IPS-20b (cell line): Measurements from ENCODE around the gene INTS11.

Experiments
- H3K27ac ChIP-seq: one replicate; pipeline ENCODE4 v1.5.1; 2013; ENCODE audit warnings: low read length
- H3K27me3 ChIP-seq: 2 replicates; pipeline ENCODE4 v1.6.1; 2013; ENCODE audit warnings: mild to moderate bottlenecking, low read length, inconsistent platforms; ENCODE audit not compliant: insufficient read depth
- H3K36me3 ChIP-seq: 2 replicates; pipeline ENCODE4 v1.6.1; 2013; ENCODE audit warnings: low read depth, mild to moderate bottlenecking, inconsistent platforms, low read length, moderate library complexity; ENCODE audit not compliant: insufficient read depth
- H3K4me1 ChIP-seq: 2 replicates; pipeline ENCODE4 v1.6.1; 2013; ENCODE audit warnings: mild to moderate bottlenecking, control low read depth, inconsistent platforms, low read length, moderate library complexity; ENCODE audit not compliant: insufficient read depth
- H3K4me3 ChIP-seq: 2 replicates; pipeline ENCODE4 v1.5.1; 2013; ENCODE audit warnings: mild to moderate bottlenecking, low read length, inconsistent platforms
- H3K9ac ChIP-seq: 2 replicates; pipeline ENCODE4 v1.6.1; 2013; ENCODE audit warnings: low read depth, mild to moderate bottlenecking, inconsistent platforms, low read length, moderate library complexity
- H3K9me3 ChIP-seq: 2 replicates; pipeline ENCODE4 v1.6.1; 2013; ENCODE audit warnings: mild to moderate bottlenecking, low read depth, low read length, inconsistent platforms; ENCODE audit not compliant: insufficient read depth

INTS11 gene

DNA sequence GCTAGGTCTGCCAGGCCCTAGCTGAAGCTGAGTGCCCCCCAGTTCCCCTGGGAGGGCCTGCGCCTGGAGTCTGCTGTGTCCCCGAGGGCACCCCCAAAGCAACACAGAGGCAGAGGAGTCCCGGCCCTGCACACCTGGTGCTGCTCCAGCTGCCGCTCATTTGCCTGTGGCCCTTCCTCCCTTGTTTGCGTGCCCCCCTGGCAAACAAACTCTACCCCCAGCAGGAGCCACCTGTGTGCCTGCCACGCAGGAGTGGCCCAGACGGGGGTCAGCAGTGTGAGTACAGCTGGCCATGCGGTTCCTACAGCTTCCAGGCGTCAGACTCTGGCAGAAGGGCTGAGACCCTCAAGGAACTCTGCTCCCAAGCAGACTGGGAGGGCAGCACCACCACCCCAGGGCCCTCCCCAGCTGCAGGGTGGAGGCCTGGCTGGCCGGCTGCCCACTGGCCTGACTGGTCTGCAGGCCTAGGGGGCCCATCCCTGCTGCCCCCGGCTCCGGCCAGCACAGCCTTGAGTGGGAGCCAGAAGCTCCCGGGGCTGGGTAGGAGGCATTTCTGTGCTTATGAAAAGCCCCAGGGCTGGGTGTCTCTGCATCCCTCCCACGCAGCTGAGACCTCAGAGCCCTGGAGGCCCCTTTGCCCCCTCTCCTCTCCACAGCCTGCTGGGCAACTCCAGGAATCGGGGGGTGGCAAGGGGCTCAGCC is 6.1 kb upstream of the INTS11 start:
- Histone ChIP-seq H3K27me3 (no peaks in the 10 kb centered on the region), H3K27ac (no peak overlapping the region), H3K4me1 (no peaks in the 10 kb centered on the region), H3K9ac (no peak overlapping the region), H3K4me3 (no peak overlapping the region), H3K9me3 (no peaks in the 10 kb centered on the region), H3K36me3 (no peaks in the 10 kb centered on the region)

DNA sequence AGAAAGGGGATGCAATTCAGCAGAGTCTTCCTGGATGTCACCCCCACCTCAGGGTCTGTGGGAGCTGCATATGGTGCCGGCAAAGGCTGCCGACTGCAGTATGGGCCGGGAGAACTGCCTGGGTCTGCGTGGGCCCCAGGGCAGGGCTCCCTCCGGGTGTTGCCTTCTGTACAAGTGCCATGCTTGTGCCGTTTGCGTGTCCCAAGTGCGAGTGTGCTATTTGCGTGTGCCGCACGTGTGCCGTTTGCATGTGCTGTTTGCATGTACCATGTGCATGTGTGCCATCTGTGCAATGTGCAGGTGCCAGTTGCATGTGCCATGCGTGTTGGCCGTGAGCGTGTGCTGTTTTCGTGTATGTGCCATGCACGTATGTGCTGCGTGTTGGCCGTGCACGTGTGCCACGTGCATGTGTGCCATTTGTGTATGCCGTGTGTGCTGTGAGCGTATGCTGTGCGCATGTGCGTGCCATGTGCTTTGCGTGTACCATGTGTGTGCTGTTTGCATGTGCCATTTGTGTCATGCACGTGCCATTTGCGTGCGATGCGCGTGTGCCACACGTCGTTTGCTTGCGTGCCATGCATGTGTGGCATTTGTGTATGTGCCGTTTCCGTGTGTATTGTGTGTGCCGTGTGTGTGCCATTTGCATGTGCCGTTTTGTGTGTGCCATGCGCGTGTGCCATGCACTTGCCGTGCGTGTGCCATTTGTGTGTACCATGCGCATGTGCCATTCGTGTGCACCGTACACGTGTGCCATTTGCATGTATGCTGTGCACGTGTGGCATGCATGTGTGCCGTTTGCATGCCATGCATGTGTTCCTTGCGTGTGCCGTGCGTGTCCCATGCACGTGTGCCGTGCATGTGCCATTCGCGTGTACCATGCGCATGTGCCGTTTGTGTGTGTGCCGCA is 5.1 kb upstream of the INTS11 start:
- H3K36me3 ChIP-seq = no peaks in the 10 kb centered on the region
- H3K27ac ChIP-seq = no peak overlapping the region
- no peak overlapping the region for H3K9ac ChIP-seq
- no peaks in the 10 kb centered on the region for H3K4me1 ChIP-seq
- no peak overlapping the region for H3K4me3 ChIP-seq
- H3K27me3 ChIP-seq = no peaks in the 10 kb centered on the region
- H3K9me3 ChIP-seq = no peaks in the 10 kb centered on the region

GRCh38 chr1:1328254-1328653 is 3.8 kb upstream of the INTS11 start:
- Histone ChIP-seq H3K9ac (no peak overlapping the region), H3K4me1 (no peaks in the 10 kb centered on the region; the same call in 1 of the 2 replicates), H3K27ac (no peak overlapping the region), H3K27me3 (no peaks in the 10 kb centered on the region), H3K9me3 (no peaks in the 10 kb centered on the region), H3K36me3 (no peaks in the 10 kb centered on the region), H3K4me3 (no peak overlapping the region)

DNA sequence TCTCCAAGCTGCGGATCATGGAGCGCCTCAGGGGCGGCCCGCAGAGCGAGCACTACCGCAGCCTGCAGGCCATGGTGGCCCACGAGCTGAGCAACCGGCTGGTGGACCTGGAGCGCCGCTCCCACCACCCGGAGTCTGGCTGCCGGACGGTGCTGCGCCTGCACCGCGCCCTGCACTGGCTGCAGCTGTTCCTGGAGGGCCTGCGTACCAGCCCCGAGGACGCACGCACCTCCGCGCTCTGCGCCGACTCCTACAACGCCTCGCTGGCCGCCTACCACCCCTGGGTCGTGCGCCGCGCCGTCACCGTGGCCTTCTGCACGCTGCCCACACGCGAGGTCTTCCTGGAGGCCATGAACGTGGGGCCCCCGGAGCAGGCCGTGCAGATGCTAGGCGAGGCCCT is 2.8 kb upstream of the INTS11 start:
- no peaks in the 10 kb centered on the region for H3K36me3 ChIP-seq
- no peaks in the 10 kb centered on the region for H3K9me3 ChIP-seq
- no peaks in the 10 kb centered on the region; the same call in 1 of the 2 replicates for H3K4me1 ChIP-seq
- H3K27ac ChIP-seq = no peak overlapping the region
- no peaks in the 10 kb centered on the region for H3K27me3 ChIP-seq
- H3K9ac ChIP-seq = no peak overlapping the region
- no peak overlapping the region for H3K4me3 ChIP-seq

GRCh38 chr1:1326075-1326605 is 1.7 kb upstream of the INTS11 start:
- Histone ChIP-seq H3K27me3 (no peaks in the 10 kb centered on the region), H3K27ac (no peak overlapping the region), H3K36me3 (no peaks in the 10 kb centered on the region), H3K4me1 (no peaks in the 10 kb centered on the region; the same call in 1 of the 2 replicates), H3K9me3 (no peaks in the 10 kb centered on the region), H3K4me3 (no peak overlapping the region), H3K9ac (no peak overlapping the region)

DNA sequence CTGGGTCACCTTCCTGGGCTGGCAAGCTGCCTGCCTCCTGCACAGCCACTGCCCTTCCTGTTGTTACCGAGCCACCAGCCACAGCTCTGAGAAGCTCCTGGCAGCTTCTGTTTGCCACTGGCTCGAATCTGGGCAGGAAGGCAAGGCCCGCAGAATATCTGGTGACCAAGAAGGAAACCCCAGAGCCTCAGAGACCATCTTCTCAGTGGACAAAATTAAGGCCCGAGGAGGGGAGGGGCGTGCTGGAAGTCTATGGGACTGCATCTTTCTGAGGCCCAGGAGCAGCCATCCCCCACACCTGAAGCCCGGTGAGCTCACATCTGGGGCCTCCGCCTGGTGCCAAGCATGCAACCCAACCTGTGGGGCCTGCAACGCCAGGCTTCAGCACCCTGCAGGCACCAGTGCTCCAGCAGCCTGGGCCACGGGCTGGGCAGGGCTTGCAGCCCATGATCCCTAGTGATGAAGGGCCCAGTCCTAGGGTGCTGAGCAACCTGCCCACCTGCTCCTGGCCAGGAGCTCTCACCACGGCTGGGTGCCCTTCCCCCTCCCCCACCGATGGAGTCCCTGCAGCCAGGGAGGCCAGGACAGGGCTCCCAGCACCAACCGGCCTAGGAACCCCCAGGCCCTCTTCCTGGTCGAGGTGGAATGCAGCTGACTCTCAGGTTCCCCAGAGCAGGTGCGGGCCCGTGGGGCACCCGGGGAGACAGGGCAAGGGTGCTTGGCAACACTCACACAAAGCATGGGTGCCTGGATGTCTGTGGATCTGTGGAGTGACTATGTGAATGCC is 1.0 kb upstream of the INTS11 start:
- Histone ChIP-seq H3K27ac (no peak overlapping the region), H3K27me3 (no peaks in the 10 kb centered on the region), H3K4me3 (peak overlapping the region; percentile 84), H3K9me3 (no peaks in the 10 kb centered on the region), H3K4me1 (no peaks in the 10 kb centered on the region; the same call in 1 of the 2 replicates), H3K36me3 (0 out of 2 replicates have a peak, but pooled peaks cover 3% of the 10 kb centered on the region), H3K9ac (peak overlapping the region; percentile 83)

GRCh38 chr1:1324084-1324523 is 356 bp downstream of the INTS11 start:
- Histone ChIP-seq H3K9ac (peak overlapping the region; percentile 81; the same call in 1 of the 2 replicates), H3K4me1 (no peaks in the 10 kb centered on the region; the same call in 1 of the 2 replicates), H3K27ac (no peak overlapping the region), H3K9me3 (no peaks in the 10 kb centered on the region), H3K27me3 (no peaks in the 10 kb centered on the region), H3K4me3 (peak overlapping the region; percentile 78), H3K36me3 (peaks cover 16% of the 10 kb centered on the region)

- no peaks in the 10 kb centered on the region; the same call in 1 of the 2 replicates for H3K4me1 ChIP-seq
- peaks cover 26% of the 10 kb centered on the region for H3K36me3 ChIP-seq
- no peaks in the 10 kb centered on the region for H3K9me3 ChIP-seq
- no peak overlapping the region for H3K27ac ChIP-seq
- no peaks in the 10 kb centered on the region for H3K27me3 ChIP-seq
- no peak overlapping the region for H3K9ac ChIP-seq
- H3K4me3 ChIP-seq = no peak overlapping the region
These were observed 1.5 kb downstream of the INTS11 start for GRCh38 chr1:1322952-1323351.

- Histone ChIP-seq H3K9ac (no peak overlapping the region), H3K36me3 (peaks cover 29% of the 10 kb centered on the region), H3K4me3 (no peak overlapping the region), H3K27ac (no peak overlapping the region), H3K27me3 (no peaks in the 10 kb centered on the region), H3K9me3 (no peaks in the 10 kb centered on the region), H3K4me1 (no peaks in the 10 kb centered on the region; the same call in 1 of the 2 replicates)
These were observed 2.0 kb downstream of the INTS11 start for GRCh38 chr1:1322418-1322817.

DNA sequence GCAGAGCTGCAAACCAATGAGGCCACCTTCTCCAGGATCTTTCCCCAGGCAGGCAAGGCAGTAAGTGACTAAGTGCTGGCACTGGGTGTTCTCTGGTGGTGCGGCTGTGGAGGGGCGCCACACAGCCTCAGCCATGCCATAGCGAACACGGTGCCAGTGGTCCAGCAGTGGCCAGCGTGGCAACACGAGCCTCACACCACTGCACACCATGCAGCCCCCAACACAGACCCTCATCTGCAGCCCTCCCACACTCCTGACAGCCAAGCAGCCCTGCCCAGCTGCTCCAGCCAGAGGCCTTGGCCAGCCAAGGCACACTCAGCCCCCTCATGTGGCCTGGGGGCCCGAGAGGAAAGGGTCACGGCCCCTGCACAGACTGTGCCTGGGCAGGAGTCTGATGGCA is 3.0 kb downstream of the INTS11 start:
- H3K36me3 ChIP-seq = peaks cover 33% of the 10 kb centered on the region
- no peak overlapping the region for H3K27ac ChIP-seq
- H3K9ac ChIP-seq = no peak overlapping the region
- no peaks in the 10 kb centered on the region for H3K27me3 ChIP-seq
- no peaks in the 10 kb centered on the region; the same call in 1 of the 2 replicates for H3K4me1 ChIP-seq
- no peaks in the 10 kb centered on the region for H3K9me3 ChIP-seq
- no peak overlapping the region for H3K4me3 ChIP-seq
